Naive thymus-derived CD4-positive, alpha-beta T cell (primary cell): ENCODE data around the gene NSL1. TPM values are rescaled to one million over a fixed set of nuclear protein-coding genes. Genes with fewer than 3 reads are reported as not detected.

Experiments used
- ATAC-seq: fragments of 150-1000 bp; cut with Tn5 transposase; 2 replicates; pipeline ENCODE4 v1.10.0; 2021; ENCODE audit warnings: mild to moderate bottlenecking, moderate library complexity
- CTCF ChIA-PET: fragments of 350-600 bp; sonication (Branson Sonifier 250); formaldehyde crosslinking; loops from one replicate; lab custom pipeline; 2021; ENCODE audit warnings: antibody characterized with exemption; lab: Charles Lee
- POLR2A ChIA-PET: fragments of 350-600 bp; sonication (Branson Sonifier 250); formaldehyde crosslinking; loops from one replicate; lab custom pipeline; 2021; ENCODE audit warnings: antibody characterized with exemption, inconsistent platforms; lab: Charles Lee
- DNase-seq, 9 donors: peaks; one replicate each; pipeline versions ENCODE4 v3.0.0 to v3.0.0-alpha.2; 2020 to 2022; ENCODE audit warnings: mixed read lengths in 1 of 9
- H3K27ac ChIP-seq: one replicate; pipeline ENCODE4 v1.7.0; 2013; ENCODE audit warnings: mild to moderate bottlenecking, low read depth, low read length, moderate library complexity
- H3K27me3 ChIP-seq, 2 donors: one replicate each; pipeline ENCODE4 v1.7.0; 2013; ENCODE audit warnings: low read length in 2 of 2, mild to moderate bottlenecking in 2 of 2, moderate library complexity in 2 of 2; ENCODE audit not compliant: control insufficient read depth in 2 of 2, insufficient read depth in 2 of 2
- H3K36me3 ChIP-seq, 3 experiments: 1 replicate in 2 of 3; 2 replicates in 1 of 3; pipeline ENCODE4 v1.7.0; 2013; ENCODE audit warnings: low read length in 3 of 3, mild to moderate bottlenecking in 3 of 3, moderate library complexity in 1 of 3; ENCODE audit not compliant: insufficient read depth in 3 of 3, control insufficient read depth in 2 of 3
- H3K4me1 ChIP-seq, 2 donors: one replicate each; pipeline ENCODE4 v1.7.0; 2013; ENCODE audit warnings: low read length in 2 of 2, mild to moderate bottlenecking in 2 of 2, moderate library complexity in 1 of 2; ENCODE audit not compliant: control insufficient read depth in 2 of 2, insufficient read depth in 2 of 2
- H3K4me3 ChIP-seq: 2 replicates; pipeline ENCODE4 v1.7.0; 2013; ENCODE audit warnings: mild to moderate bottlenecking, low read length
- H3K9me3 ChIP-seq, 3 experiments: 1 replicate in 2 of 3; 2 replicates in 1 of 3; pipeline ENCODE4 v1.7.0; 2013; ENCODE audit warnings: low read length in 3 of 3; ENCODE audit not compliant: control insufficient read depth in 2 of 3
- H3K27ac Mint-ChIP-seq, 9 donors: one replicate each; pipeline ENCODE4 v1.8.0; 2020 to 2022; ENCODE audit warnings: mixed read lengths in 9 of 9, mild to moderate bottlenecking in 8 of 9, moderate library complexity in 5 of 9, inconsistent platforms in 2 of 9
- H3K27me3 Mint-ChIP-seq, 5 donors: one replicate each; pipeline ENCODE4 v1.8.0; 2021 to 2022; ENCODE audit warnings: mixed read lengths in 5 of 5, mild to moderate bottlenecking in 1 of 5
- H3K36me3 Mint-ChIP-seq, 5 donors: one replicate each; pipeline ENCODE4 v1.8.0; 2020 to 2022; ENCODE audit warnings: mixed read lengths in 5 of 5, mild to moderate bottlenecking in 3 of 5, inconsistent platforms in 1 of 5
- H3K4me1 Mint-ChIP-seq, 7 donors: one replicate each; pipeline ENCODE4 v1.8.0; 2020 to 2022; ENCODE audit warnings: mixed read lengths in 7 of 7, mild to moderate bottlenecking in 3 of 7, inconsistent platforms in 1 of 7
- H3K4me3 Mint-ChIP-seq, 10 donors: one replicate each; pipeline ENCODE4 v1.8.0; 2020 to 2022; ENCODE audit warnings: mild to moderate bottlenecking in 10 of 10, mixed read lengths in 10 of 10, moderate library complexity in 6 of 10, inconsistent platforms in 2 of 10
- H3K9me3 Mint-ChIP-seq, 11 donors: one replicate each; pipeline ENCODE4 v1.8.0; 2020 to 2022; ENCODE audit warnings: mixed read lengths in 11 of 11, mild to moderate bottlenecking in 4 of 11, inconsistent platforms in 1 of 11, moderate library complexity in 1 of 11
- intact Hi-C, 2 donors: fragments of 100-400 bp; cut with micrococcal nuclease; formaldehyde crosslinking; loops; one replicate each; pipeline ENCODE4 v1.15.1; 2023
- polyA plus RNA-seq, 2 donors: library from polyadenylated mRNA; unstranded; fragments of 300-500 nt; fragmentation: Illumina TruSeq; gene quantifications; one replicate each; pipeline ENCODE4 v1.2.3, GENCODE V29; 2021
- total RNA-seq, 6 experiments: library from RNA in 5 of 6; stranded (reverse) in 5 of 6; gene quantifications; 1 replicate in 5 of 6; 2 replicates in 1 of 6; pipeline ENCODE4 v1.2.3 and lab custom pipeline; 2021 to 2026

The NSL1 gene
- total and polyA plus RNA-seq, 7 experiments from 2014 or later: 22.3 to 79.3 (median 37.7) TPM

GRCh38 chr1:212699104-212699624, 92.4 kb downstream of the NSL1 start:
- H3K4me1 Mint-ChIP-seq: peaks cover 28 to 53% (median 46%) of the 10 kb centered on the region in 7 donors
- DNase-seq (peak; percentile 11 to 69 (median 40)), ATAC-seq (peak; percentile 79)
- H3K27me3 ChIP-seq: no peaks in the 10 kb centered on the region
- peaks cover 0 to 7% (median 0%) of the 10 kb centered on the region in 5 donors for H3K36me3 Mint-ChIP-seq
- CTCF ChIA-PET: interaction anchor here (0.6 to 1.3 kb wide), 5 partner anchors 42 to 95 kb away, joined by 3 to 4 read pairs (median 4); no protein-coding TSS in a partner anchor
- POLR2A ChIA-PET: interaction anchor here (1.0 to 1.1 kb wide), 2 partner anchors 42 to 92 kb away, joined by 3 read pairs; partner anchors contain the start of genes NSL1 and TATDN3
- peaks cover 9 to 20% of the 10 kb centered on the region in 2 donors for H3K4me1 ChIP-seq
- H3K27me3 Mint-ChIP-seq: peaks cover 0 to 31% (median 5%) of the 10 kb centered on the region in 5 donors
- H3K9me3 ChIP-seq: no peaks in the 10 kb centered on the region
- peak overlapping the region; percentile 56 for H3K4me3 ChIP-seq
- no peaks in the 10 kb centered on the region for H3K9me3 Mint-ChIP-seq
- no peaks in the 10 kb centered on the region for H3K36me3 ChIP-seq
- peak overlapping the region; percentile 79 to 90 (median 85) for H3K4me3 Mint-ChIP-seq
- H3K27ac ChIP-seq: no peak overlapping the region
- intact Hi-C loops: loop anchor here (1.0 to 2.0 kb wide), 7 partner anchors 22 to 414 kb away; partner anchors contain the start of gene PPP2R5A (in 1 of the 2)
- H3K27ac Mint-ChIP-seq: peak overlapping the region in 7 of 9 donors; percentile 7 to 68 (median 47)

DNA sequence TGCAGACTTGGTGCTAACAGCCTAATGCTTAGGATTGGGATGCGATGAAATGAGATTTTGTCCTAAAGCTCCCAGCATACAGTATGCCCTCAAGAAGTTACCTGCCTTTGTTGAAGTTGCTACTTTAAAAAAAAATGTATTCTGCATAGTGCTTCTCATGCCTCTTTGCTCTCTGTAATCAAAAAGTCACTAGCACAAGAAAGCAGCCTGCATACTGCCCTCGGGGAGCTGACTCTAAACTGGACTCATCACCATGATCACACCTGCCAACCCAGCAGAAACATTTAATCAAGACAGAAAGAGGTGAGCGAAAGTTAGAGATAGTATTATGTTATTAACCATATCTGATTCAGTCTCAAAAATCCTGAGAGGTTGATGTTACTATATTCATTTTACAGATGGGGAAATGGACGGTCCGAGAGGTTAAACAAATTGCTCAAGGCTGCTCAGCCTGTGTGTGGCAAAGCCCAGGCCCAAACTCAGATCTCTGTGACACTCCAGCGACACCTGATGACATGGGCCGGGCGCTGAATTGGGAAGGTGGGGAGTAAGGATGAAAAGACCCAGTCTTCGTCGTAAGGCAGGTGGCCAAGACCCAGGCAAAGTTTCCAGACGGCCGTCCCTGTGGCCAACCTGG, 93.0 kb downstream of the NSL1 start:
- peak overlapping the region; percentile 79 to 90 (median 85) for H3K4me3 Mint-ChIP-seq
- peaks cover 28 to 53% (median 46%) of the 10 kb centered on the region in 7 donors for H3K4me1 Mint-ChIP-seq
- intact Hi-C loops: loop anchor here (1.0 to 2.0 kb wide), 7 partner anchors 22 to 413 kb away; partner anchors contain the start of gene PPP2R5A (in 1 of the 2)
- no peaks in the 10 kb centered on the region for H3K9me3 Mint-ChIP-seq
- peaks cover 9 to 20% of the 10 kb centered on the region in 2 donors for H3K4me1 ChIP-seq
- no peak overlapping the region for H3K27ac ChIP-seq
- H3K27me3 Mint-ChIP-seq: peaks cover 0 to 31% (median 5%) of the 10 kb centered on the region in 5 donors
- H3K36me3 ChIP-seq: no peaks in the 10 kb centered on the region
- POLR2A ChIA-PET: interaction anchor here (0.9 to 1.5 kb wide), 4 partner anchors 16 to 93 kb away, joined by 3 to 5 read pairs (median 3); partner anchors contain the start of genes NSL1 and TATDN3
- CTCF ChIA-PET: interaction anchor here (0.6 to 1.3 kb wide), 7 partner anchors 34 to 96 kb away, joined by 3 to 4 read pairs (median 4); no protein-coding TSS in a partner anchor
- DNase-seq (peak in 1 of 9 donors; percentile 9), ATAC-seq (no peak)
- peak overlapping the region in 7 of 9 donors; percentile 7 to 76 (median 68) for H3K27ac Mint-ChIP-seq
- H3K36me3 Mint-ChIP-seq: peaks cover 0 to 7% (median 0%) of the 10 kb centered on the region in 5 donors
- no peaks in the 10 kb centered on the region for H3K9me3 ChIP-seq
- no peaks in the 10 kb centered on the region for H3K27me3 ChIP-seq
- peak overlapping the region; percentile 56 for H3K4me3 ChIP-seq

- no peak for ATAC-seq
- Mint-ChIP-seq H3K27ac (peak overlapping the region in 3 of 9 donors; percentile 44 to 70 (median 65)), H3K27me3 (peaks cover 0 to 28% (median 5%) of the 10 kb centered on the region in 5 donors), H3K36me3 (peaks cover 0 to 7% (median 0%) of the 10 kb centered on the region in 5 donors), H3K4me1 (peaks cover 21 to 41% (median 36%) of the 10 kb centered on the region in 7 donors), H3K4me3 (peak overlapping the region in 2 of 10 donors; percentile 24 to 32), H3K9me3 (no peaks in the 10 kb centered on the region)
- intact Hi-C loops: no loop called here
- POLR2A ChIA-PET: interaction anchor here (1.5 kb wide), 1 partner anchor 57 kb away, joined by 5 read pairs; no protein-coding TSS in a partner anchor
- Histone ChIP-seq H3K36me3 (no peaks in the 10 kb centered on the region), H3K9me3 (no peaks in the 10 kb centered on the region), H3K27me3 (no peaks in the 10 kb centered on the region), H3K4me1 (peaks cover 9 to 20% of the 10 kb centered on the region in 2 donors), H3K27ac (no peak overlapping the region), H3K4me3 (no peak overlapping the region)
- CTCF ChIA-PET: interaction anchor here (0.6 kb wide), 1 partner anchor 181 kb away, joined by 3 read pairs; no protein-coding TSS in a partner anchor
- DNase-seq: no peak
Measured at GRCh38 chr1:212696721-212697331, 94.8 kb downstream of the NSL1 start.

- Histone ChIP-seq H3K27ac (no peak overlapping the region), H3K36me3 (no peaks in the 10 kb centered on the region), H3K4me3 (no peak overlapping the region), H3K9me3 (no peaks in the 10 kb centered on the region), H3K4me1 (peaks cover 0 to 9% of the 10 kb centered on the region in 2 donors), H3K27me3 (no peaks in the 10 kb centered on the region)
- ATAC-seq (no peak), DNase-seq (no peak)
- H3K9me3 Mint-ChIP-seq: no peaks in the 10 kb centered on the region
- ChIA-PET CTCF (no interaction called here), POLR2A (interaction anchor here (1.0 kb wide), 1 partner anchor 88 kb away, joined by 4 read pairs; no protein-coding TSS in a partner anchor)
- H3K4me1 Mint-ChIP-seq: peaks cover 9 to 18% (median 16%) of the 10 kb centered on the region in 7 donors
- no peak overlapping the region for H3K27ac Mint-ChIP-seq
- H3K27me3 Mint-ChIP-seq: peaks cover 0 to 13% (median 5%) of the 10 kb centered on the region in 5 donors
- intact Hi-C loops: no loop called here
- no peak overlapping the region for H3K4me3 Mint-ChIP-seq
- H3K36me3 Mint-ChIP-seq: peaks cover 0 to 7% (median 0%) of the 10 kb centered on the region in 5 donors
Measured at GRCh38 chr1:212692774-212693644, 98.6 kb downstream of the NSL1 start.

DNA sequence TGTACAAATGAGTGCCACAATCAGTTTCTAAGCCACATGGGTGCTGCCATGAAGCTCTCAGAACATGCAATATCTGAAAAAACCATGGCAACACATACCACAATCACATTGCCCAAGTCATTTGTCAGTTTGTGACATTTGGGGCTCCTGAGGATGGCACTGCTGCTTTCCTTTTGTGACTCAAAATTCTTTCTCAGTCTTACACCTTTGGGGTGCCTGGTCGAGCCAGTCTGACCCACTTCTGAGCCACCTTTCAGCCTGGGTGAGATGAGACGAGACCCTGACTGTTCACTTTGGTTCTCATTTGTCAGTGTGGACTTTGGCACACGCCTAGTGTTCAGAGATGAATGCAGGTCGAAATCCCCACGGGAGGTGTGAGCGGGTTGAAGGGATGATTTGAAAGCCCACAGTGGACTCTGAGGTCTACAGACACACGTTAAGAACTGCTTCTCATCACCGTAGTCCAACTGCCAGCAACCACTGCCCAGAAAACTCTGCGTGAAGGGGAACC, 100.0 kb downstream of the NSL1 start:
- Histone ChIP-seq H3K36me3 (no peaks in the 10 kb centered on the region), H3K4me3 (no peak overlapping the region), H3K27me3 (no peaks in the 10 kb centered on the region), H3K27ac (no peak overlapping the region), H3K4me1 (no peaks in the 10 kb centered on the region), H3K9me3 (no peaks in the 10 kb centered on the region)
- Mint-ChIP-seq H3K4me1 (peaks cover 5 to 10% (median 7%) of the 10 kb centered on the region in 7 donors), H3K27ac (peak overlapping the region in 1 of 9 donors; percentile 6), H3K4me3 (no peak overlapping the region), H3K27me3 (peaks cover 0 to 24% (median 11%) of the 10 kb centered on the region in 5 donors), H3K9me3 (no peaks in the 10 kb centered on the region), H3K36me3 (peaks cover 0 to 3% (median 0%) of the 10 kb centered on the region in 5 donors)
- POLR2A ChIA-PET: no interaction called here
- DNase-seq: no peak
- CTCF ChIA-PET: no interaction called here
- intact Hi-C loops: no loop called here
- no peak for ATAC-seq
